BJ (cell line): Measurements from ENCODE around the gene PTGES. TPM values are rescaled to one million over a fixed set of nuclear protein-coding genes. Genes with fewer than 3 reads are reported as not detected.

Source experiments
- CTCF ChIA-PET: fragments of 350-600 bp; formaldehyde crosslinking; extraction: SDS; loops from one replicate; lab custom pipeline; 2021; ENCODE audit warnings: antibody characterized with exemption, inconsistent platforms; lab: Yijun Ruan, JAX
- POLR2A ChIA-PET: fragments of 300-600 bp; sonication (Branson Sonifier 250); formaldehyde crosslinking; extraction: SDS; loops from one replicate; lab custom pipeline; 2021; ENCODE audit warnings: antibody characterized with exemption; lab: Charles Lee
- DNase-seq: peaks from one replicate; pipeline ENCODE4 v3.0.0-alpha.2; 2011; ENCODE audit warnings: low read depth
- H3K27me3 ChIP-seq: 2 replicates; pipeline ENCODE4 v1.6.0; 2011; ENCODE audit warnings: low read length; ENCODE audit not compliant: control insufficient read depth, insufficient read depth
- H3K36me3 ChIP-seq: 2 replicates; pipeline ENCODE4 v1.5.1; 2011; ENCODE audit warnings: low read length; ENCODE audit not compliant: control insufficient read depth, insufficient read depth
- H3K4me3 ChIP-seq: 2 replicates; pipeline ENCODE4 v1.5.1; 2011; ENCODE audit warnings: low read depth, mild to moderate bottlenecking, control low read depth, low read length
- CTCF ChIP-seq: IDR thresholded peaks from 2 replicates; pipeline ENCODE4 v1.5.1; 2011; ENCODE audit warnings: low read depth, mild to moderate bottlenecking, control low read depth, inconsistent platforms, low read length, moderate library complexity; ENCODE audit not compliant: insufficient read depth
- polyA plus RNA-seq: library from polyadenylated mRNA; depleted of rRNA; stranded (reverse); fragments of >200 nt; gene quantifications from 2 replicates; pipeline ENCODE4 v1.2.3, GENCODE V29; 2011

PTGES gene
- polyA plus RNA-seq, 1 experiment: 16.4 TPM

- ChIA-PET POLR2A (no interaction called here), CTCF (interaction anchor here (1.1 kb wide), 1 partner anchor 75 kb away, joined by 3 read pairs; no protein-coding TSS in a partner anchor)
- Histone ChIP-seq H3K4me3 (no peak overlapping the region), H3K36me3 (no peaks in the 10 kb centered on the region), H3K27me3 (no peaks in the 10 kb centered on the region)
- no peak for DNase-seq
- TF ChIP-seq CTCF: no peak
These were observed 21.3 kb downstream of the PTGES start for GRCh38 chr9:129731477-129732085.

GRCh38 chr9:129728744-129729143 is 24.1 kb downstream of the PTGES start:
- no peaks in the 10 kb centered on the region for H3K36me3 ChIP-seq
- DNase-seq: no peak
- TF ChIP-seq CTCF: no peak
- ChIA-PET CTCF (interaction anchor here (0.7 to 5.7 kb wide), 6 partner anchors 8 to 590 kb away, joined by 3 to 79 read pairs (median 38); partner anchors contain the start of gene ASB6), POLR2A (no interaction called here)
- H3K27me3 ChIP-seq: no peaks in the 10 kb centered on the region
- no peak overlapping the region for H3K4me3 ChIP-seq

- POLR2A ChIA-PET: interaction anchor here (0.6 to 0.7 kb wide), 2 partner anchors 11 to 35 kb away, joined by 4 to 5 read pairs; no protein-coding TSS in a partner anchor
- no peak overlapping the region for H3K4me3 ChIP-seq
- CTCF ChIA-PET: interaction anchor here (0.6 to 5.7 kb wide), 43 partner anchors 8 to 594 kb away, joined by 3 to 79 read pairs (median 5); partner anchors contain the start of genes ASB6 and PTGES
- peak; percentile 45 for DNase-seq
- peaks cover 12% of the 10 kb centered on the region; the same call in 1 of the 2 replicates for H3K36me3 ChIP-seq
- H3K27me3 ChIP-seq: no peaks in the 10 kb centered on the region
- TF ChIP-seq CTCF: peak; percentile 99
These were observed 26.3 kb downstream of the PTGES start for GRCh38 chr9:129726322-129727160.

GRCh38 chr9:129725795-129726251 is 27.0 kb downstream of the PTGES start:
- CTCF ChIA-PET: interaction anchor here (0.6 to 5.7 kb wide), 36 partner anchors 8 to 593 kb away, joined by 3 to 79 read pairs (median 6); partner anchors contain the start of genes ASB6 and PTGES
- peak; percentile 65 for DNase-seq
- POLR2A ChIA-PET: no interaction called here

More at GRCh38 chr9:129725795-129726251, 27.0 kb downstream of the PTGES start:
- H3K36me3 ChIP-seq: peaks cover 16% of the 10 kb centered on the region
- H3K4me3 ChIP-seq: no peak overlapping the region
- 0 out of 2 replicates have a peak, but pooled peaks have one; percentile 20 for TF ChIP-seq CTCF
- H3K27me3 ChIP-seq: no peaks in the 10 kb centered on the region
